CD8-positive, alpha-beta memory T cell (primary cell): ENCODE measurements around the gene TSHZ3. TPM values are rescaled to one million over a fixed set of nuclear protein-coding genes. Genes with fewer than 3 reads are reported as not detected.
A peak's percentile ranks its signal among the peaks of the same experiment; 100 is the strongest.

Experiments
- CTCF ChIA-PET: fragments of 350-600 bp; sonication (Branson Sonifier 250); formaldehyde crosslinking; loops from one replicate; lab custom pipeline; 2021; ENCODE audit warnings: antibody characterized with exemption; lab: Charles Lee
- POLR2A ChIA-PET: fragments of 350-600 bp; sonication (Branson Sonifier 250); formaldehyde crosslinking; loops from one replicate; lab custom pipeline; 2021; ENCODE audit warnings: antibody characterized with exemption; lab: Charles Lee
- DNase-seq, 5 donors: peaks; one replicate each; pipeline versions ENCODE4 v3.0.0 to v3.0.0-alpha.2; 2020 to 2022; ENCODE audit warnings: mixed read lengths in 1 of 5
- H3K27ac ChIP-seq: one replicate; pipeline ENCODE4 v1.7.0; 2013; ENCODE audit warnings: low read depth, mild to moderate bottlenecking, low read length, moderate library complexity
- H3K27me3 ChIP-seq: 2 replicates; pipeline ENCODE4 v1.7.0; 2013; ENCODE audit warnings: low read length, mild to moderate bottlenecking; ENCODE audit not compliant: insufficient read depth, poor library complexity, severe bottlenecking
- H3K36me3 ChIP-seq: 2 replicates; pipeline ENCODE4 v1.7.0; 2013; ENCODE audit warnings: mild to moderate bottlenecking, low read length, moderate library complexity; ENCODE audit not compliant: insufficient read depth
- H3K4me1 ChIP-seq: 2 replicates; pipeline ENCODE4 v1.7.0; 2013; ENCODE audit warnings: mild to moderate bottlenecking, low read length, moderate library complexity; ENCODE audit not compliant: insufficient read depth
- H3K4me3 ChIP-seq: 2 replicates; pipeline ENCODE4 v1.7.0; 2013; ENCODE audit warnings: mild to moderate bottlenecking, low read length
- H3K9me3 ChIP-seq: 2 replicates; pipeline ENCODE4 v1.7.0; 2013; ENCODE audit warnings: mild to moderate bottlenecking, low read length
- H3K27ac Mint-ChIP-seq, 8 donors: one replicate each; pipeline ENCODE4 v1.8.0; 2020 to 2021; ENCODE audit warnings: mixed read lengths in 8 of 8, mild to moderate bottlenecking in 6 of 8, inconsistent platforms in 3 of 8, moderate library complexity in 3 of 8
- H3K27me3 Mint-ChIP-seq, 2 donors: one replicate each; pipeline ENCODE4 v1.8.0; 2020 to 2021; ENCODE audit warnings: mixed read lengths in 2 of 2, mild to moderate bottlenecking in 1 of 2, moderate library complexity in 1 of 2
- H3K36me3 Mint-ChIP-seq, 3 donors: one replicate each; pipeline ENCODE4 v1.8.0; 2020 to 2021; ENCODE audit warnings: mixed read lengths in 3 of 3, inconsistent platforms in 1 of 3, mild to moderate bottlenecking in 1 of 3
- H3K4me1 Mint-ChIP-seq, 3 donors: one replicate each; pipeline ENCODE4 v1.8.0; 2020 to 2021; ENCODE audit warnings: mixed read lengths in 3 of 3, inconsistent platforms in 1 of 3, mild to moderate bottlenecking in 1 of 3
- H3K4me3 Mint-ChIP-seq, 7 donors: one replicate each; pipeline ENCODE4 v1.8.0; 2020 to 2021; ENCODE audit warnings: mixed read lengths in 7 of 7, mild to moderate bottlenecking in 6 of 7, moderate library complexity in 4 of 7, inconsistent platforms in 2 of 7
- H3K9me3 Mint-ChIP-seq, 5 donors: one replicate each; pipeline ENCODE4 v1.8.0; 2020 to 2022; ENCODE audit warnings: mixed read lengths in 5 of 5, mild to moderate bottlenecking in 3 of 5, moderate library complexity in 2 of 5, inconsistent platforms in 1 of 5
- polyA plus RNA-seq: library from polyadenylated mRNA; unstranded; fragments of 300-500 nt; fragmentation: Illumina TruSeq; gene quantifications from one replicate; pipeline ENCODE4 v1.2.3, GENCODE V29; 2021
- total RNA-seq, 2 experiments: library from RNA; stranded (reverse); gene quantifications; one replicate each; pipeline ENCODE4 v1.2.3, GENCODE V29; 2021

Gene TSHZ3
- total and polyA plus RNA-seq, 3 experiments from 2014 or later, result 0.35 to 1.1 (median 0.38) TPM

DNA sequence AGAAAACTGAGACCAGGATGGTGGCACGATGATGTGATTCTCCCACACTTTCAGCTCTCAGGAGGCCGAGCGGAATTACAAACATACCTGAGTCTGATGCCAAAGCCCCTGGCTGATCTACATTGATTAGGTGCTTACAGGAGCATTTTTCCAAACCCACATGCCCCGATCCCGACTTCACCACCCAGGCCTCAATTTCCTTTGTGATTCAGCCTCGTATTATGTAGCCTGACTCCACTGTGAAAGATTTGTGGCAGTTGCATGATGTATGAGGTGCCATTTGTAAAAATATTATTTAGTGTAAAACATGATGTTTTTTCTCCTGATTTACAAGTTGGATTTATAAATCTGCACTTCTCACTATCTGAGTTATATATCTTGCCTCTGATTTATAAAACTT, 118.0 kb downstream of the TSHZ3 start:
- Histone ChIP-seq H3K27ac (no peak overlapping the region), H3K9me3 (no peaks in the 10 kb centered on the region), H3K27me3 (no peaks in the 10 kb centered on the region), H3K36me3 (no peaks in the 10 kb centered on the region), H3K4me1 (no peaks in the 10 kb centered on the region), H3K4me3 (no peak overlapping the region)
- Mint-ChIP-seq H3K27me3 (peaks cover 22 to 32% of the 10 kb centered on the region in 2 donors), H3K36me3 (peaks cover 0 to under 1% (median 0%) of the 10 kb centered on the region in 3 donors), H3K4me3 (no peak overlapping the region), H3K27ac (peak overlapping the region in 1 of 8 donors; percentile 11), H3K4me1 (no peaks in the 10 kb centered on the region), H3K9me3 (no peaks in the 10 kb centered on the region)
- no peak for DNase-seq
- ChIA-PET POLR2A (no interaction called here), CTCF (no interaction called here)

DNA sequence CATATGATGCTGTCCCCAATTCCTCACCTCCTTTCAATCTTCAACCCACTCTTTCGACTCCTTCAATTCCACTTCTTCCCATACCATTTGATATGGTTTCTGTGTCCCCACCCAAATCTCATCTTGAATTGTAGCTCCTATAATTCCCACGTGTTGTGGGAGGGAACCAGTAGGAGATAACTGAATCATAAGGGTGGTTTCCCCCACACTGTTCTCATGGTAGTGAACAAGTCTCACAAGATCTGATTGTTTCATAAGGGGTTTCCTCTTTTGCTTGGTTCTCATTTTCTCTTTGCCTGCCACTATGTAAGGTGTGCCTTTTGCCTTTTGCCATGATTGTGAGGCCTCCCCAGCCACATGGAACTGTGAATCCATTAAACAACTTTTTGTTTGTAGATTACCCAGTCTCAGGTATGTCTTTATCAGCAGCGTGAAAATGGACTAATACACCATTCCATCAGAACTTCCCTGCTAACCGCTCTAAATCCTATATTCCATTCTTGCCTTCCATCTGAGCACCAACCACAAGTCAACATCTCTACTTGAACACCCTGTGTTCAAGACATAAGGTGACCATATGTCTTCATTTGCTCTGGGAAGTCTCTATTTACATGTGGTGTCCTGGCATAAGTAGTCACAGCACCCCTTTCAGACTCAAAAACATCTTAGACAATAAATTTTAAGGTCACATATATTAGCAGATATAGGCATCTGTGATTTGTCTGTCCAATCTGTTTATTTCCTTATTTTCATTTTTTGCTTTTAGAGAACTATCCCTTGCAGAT, 122.9 kb downstream of the TSHZ3 start:
- no peak overlapping the region for H3K4me3 Mint-ChIP-seq
- H3K36me3 Mint-ChIP-seq, result peaks cover 0 to 4% (median 0%) of the 10 kb centered on the region in 3 donors
- H3K27ac Mint-ChIP-seq, result peak overlapping the region in 1 of 8 donors; percentile 19

More for the DNA sequence above, 122.9 kb downstream of the TSHZ3 start:
- Histone ChIP-seq H3K4me1 (no peaks in the 10 kb centered on the region), H3K9me3 (no peaks in the 10 kb centered on the region), H3K36me3 (no peaks in the 10 kb centered on the region), H3K4me3 (no peak overlapping the region), H3K27me3 (no peaks in the 10 kb centered on the region), H3K27ac (no peak overlapping the region)
- POLR2A ChIA-PET, result no interaction called here
- Mint-ChIP-seq H3K27me3 (peaks cover 8 to 15% of the 10 kb centered on the region in 2 donors), H3K4me1 (peaks cover 0 to 3% (median 3%) of the 10 kb centered on the region in 3 donors), H3K9me3 (peaks cover 0 to 2% (median 0%) of the 10 kb centered on the region in 5 donors)
- CTCF ChIA-PET, result no interaction called here
- DNase-seq, result no peak
